K562 (cell line): ENCODE data around the gene TMEM30A. TPM values are rescaled to one million over a fixed set of nuclear protein-coding genes. Genes with fewer than 3 reads are reported as not detected.

Source experiments
- ATAC-seq: fragments of 200-7000 bp; cut with Tn5 transposase; 3 replicates; pipeline ENCODE4 v1.9.1; 2020; ENCODE audit warnings: moderate library complexity
- BruUV-seq: library from RNA; stranded (reverse); fragments of 400-500 nt; replicated peaks from 2 replicates; lab custom pipeline; 2021; lab: Mats Ljungman, UMichigan
- CTCF ChIA-PET: fragments of 300-600 bp; formaldehyde crosslinking; extraction: SDS; loops from one replicate; lab custom pipeline; 2021; ENCODE audit warnings: low intra/inter-chr PET ratio; lab: Yijun Ruan, JAX
- POLR2A ChIA-PET: fragments of 300-600, 350-650 bp; sonication (Branson Sonifier 250); formaldehyde crosslinking; extraction: SDS; loops from one replicate; lab custom pipeline; 2021; ENCODE audit warnings: antibody characterized with exemption, inconsistent platforms; lab: Yijun Ruan, JAX
- DNase-seq, 4 experiments: peaks; one replicate each; pipeline versions ENCODE4 v3.0.0 to v3.0.0-alpha.2; 2011 to 2018; ENCODE audit warnings: low spot score in 3 of 4, mixed read lengths in 3 of 4; ENCODE audit errors: extremely low read depth in 1 of 4
- FAIRE-seq: peaks from 2 replicates; lab custom pipeline; 2011; peaks lifted over from hg19 to GRCh38; lab: Jason Lieb, UNC
- H2AFZ ChIP-seq: 2 replicates; pipeline ENCODE4 v1.6.0; 2011; ENCODE audit warnings: low read depth, low read length, control low read depth, inconsistent platforms
- H3K27ac ChIP-seq: fragments of 200-600 bp; 3 replicates; pipeline ENCODE4 v1.8.0; 2011; ENCODE audit warnings: low read depth, mild to moderate bottlenecking, control low read depth, inconsistent platforms, low read length, moderate library complexity, mixed read lengths; ENCODE audit errors: extremely low read depth
- H3K27me3 ChIP-seq, 2 experiments: fragments of 300-600 bp in 1 of 2; 2 replicates in 1 of 2; 3 replicates in 1 of 2; pipeline versions ENCODE4 v1.6.0 to v1.8.0; 2011; ENCODE audit warnings: inconsistent platforms in 2 of 2, low read length in 2 of 2, mild to moderate bottlenecking in 1 of 2, mixed read lengths in 1 of 2, moderate library complexity in 1 of 2; ENCODE audit not compliant: control insufficient read depth in 2 of 2, insufficient read depth in 2 of 2
- H3K36me3 ChIP-seq: fragments of 300-600 bp; 3 replicates; pipeline ENCODE4 v1.8.0; 2011; ENCODE audit warnings: mild to moderate bottlenecking, low read length, inconsistent platforms; ENCODE audit not compliant: control insufficient read depth, insufficient read depth
- H3K4me1 ChIP-seq, 2 experiments: fragments of 200-600 bp in 1 of 2; replicated peaks in 1 of 2; 2 replicates in 1 of 2; 3 replicates in 1 of 2; pipeline versions ENCODE4 v1.5.1 to v1.8.0; 2011; ENCODE audit warnings: inconsistent platforms in 2 of 2, low read length in 2 of 2, mild to moderate bottlenecking in 1 of 2, mixed read lengths in 1 of 2, moderate library complexity in 1 of 2; ENCODE audit not compliant: control insufficient read depth in 2 of 2, insufficient read depth in 2 of 2
- H3K4me2 ChIP-seq: 2 replicates; pipeline ENCODE4 v1.6.1; 2011; ENCODE audit warnings: low read length, control low read depth, inconsistent platforms, mixed read lengths; ENCODE audit not compliant: insufficient read depth
- H3K4me3 ChIP-seq: fragments of 200-600 bp; sonication (generic), shearing (Covaris generic); 2 replicates; pipeline ENCODE4 v1.5.1; 2016; ENCODE audit warnings: control low read depth, inconsistent platforms
- H3K79me2 ChIP-seq: fragments of 200-600 bp; 3 replicates; pipeline ENCODE4 v1.8.0; 2011; ENCODE audit warnings: low read length, inconsistent platforms; ENCODE audit not compliant: control insufficient read depth, insufficient read depth
- H3K9ac ChIP-seq, 2 experiments: 2 replicates each; pipeline versions ENCODE4 v1.6.0 to v1.6.1; 2011; ENCODE audit warnings: low read depth in 2 of 2, low read length in 2 of 2, control low read depth in 1 of 2, inconsistent platforms in 1 of 2, mild to moderate bottlenecking in 1 of 2, mixed read lengths in 1 of 2; ENCODE audit not compliant: insufficient read depth in 1 of 2
- H3K9me1 ChIP-seq: one replicate; pipeline ENCODE4 v1.6.0; 2011; ENCODE audit warnings: inconsistent platforms, mild to moderate bottlenecking, low read length, moderate library complexity; ENCODE audit not compliant: control insufficient read depth, insufficient read depth
- H3K9me3 ChIP-seq: replicated peaks from 2 replicates; pipeline ENCODE4 v1.5.1; 2011; ENCODE audit warnings: low read depth, low read length, inconsistent platforms; ENCODE audit not compliant: control insufficient read depth, insufficient read depth
- H4K20me1 ChIP-seq: replicated peaks from 2 replicates; pipeline ENCODE4 v1.6.1; 2011; ENCODE audit warnings: low read length, inconsistent platforms, mixed read lengths; ENCODE audit not compliant: control insufficient read depth, insufficient read depth
- C11orf30 ChIP-seq: fragments of 450-650 bp; IDR thresholded peaks from 2 replicates; pipeline ENCODE4 v1.6.1; 2016; ENCODE audit warnings: low read depth, mild to moderate bottlenecking
- FOXJ2 ChIP-seq: fragments of 200-800 bp; sonication (Bioruptor generic); IDR thresholded peaks from 2 replicates; pipeline ENCODE4 v1.6.1; 2016; ENCODE audit warnings: missing genetic modification characterization, missing compliant biosample characterization
- MAFG ChIP-seq: fragments of 450-650 bp; conservative IDR thresholded peaks from 2 replicates; pipeline ENCODE4 v1.6.1; 2016; ENCODE audit warnings: missing genetic modification characterization, missing compliant biosample characterization
- RBM14 ChIP-seq: fragments of 200-400 bp; formaldehyde crosslinking; IDR thresholded peaks from 2 replicates; pipeline ENCODE4 v1.6.1; 2018; ENCODE audit warnings: low read depth, mild to moderate bottlenecking, low read length, moderate library complexity, borderline replicate concordance; ENCODE audit not compliant: insufficient read depth
- SMARCB1 ChIP-seq: IDR thresholded peaks from 2 replicates; pipeline ENCODE4 v1.6.1; 2011; ENCODE audit warnings: improper control_type of control experiment, low read depth; ENCODE audit not compliant: insufficient read length
- U2AF2 ChIP-seq: fragments of 200-400 bp; formaldehyde crosslinking; optimal IDR thresholded peaks from 2 replicates; pipeline ENCODE3; 2017; ENCODE audit warnings: low read depth, mild to moderate bottlenecking, low read length
- ZBTB9 ChIP-seq: fragments of 450-650 bp; formaldehyde crosslinking; IDR thresholded peaks from 2 replicates; pipeline ENCODE4 v1.4.0; 2020; ENCODE audit warnings: mild to moderate bottlenecking, moderate library complexity
- ZNF316 ChIP-seq: fragments of 450-650 bp; IDR thresholded peaks from 2 replicates; pipeline ENCODE4 v1.6.1; 2016
- in situ Hi-C: fragments of 300-500 bp; cut with MboI; formaldehyde crosslinking; loops from 4 replicates; pipeline ENCODE4 v1.15.0; 2018; ENCODE audit warnings: inconsistent platforms, mixed read lengths
- intact Hi-C: fragments of 100-400 bp; cut with micrococcal nuclease; formaldehyde crosslinking; loops from 2 replicates; pipeline ENCODE4 v1.14.2; 2022
- polyA plus RNA-seq, 8 experiments: library from polyadenylated mRNA; depleted of rRNA in 4 of 8; stranded (reverse) in 5 of 8; unstranded in 3 of 8; fragments of >200 nt; fragmentation: Nextera tagmentation in 2 of 8; fragmentation: Illumina TruSeq in 1 of 8; extraction: Ambion mirVana in 2 of 8; extraction: Trizol in 1 of 8; gene quantifications; 2 replicates each; pipeline versions ENCODE4 v1.2.1 to v1.2.3, GENCODE V29; 2011 to 2014; ENCODE audit warnings: inconsistent platforms in 1 of 8, missing spikeins in 1 of 8
- total RNA-seq, 7 experiments: library from RNA; depleted of rRNA in 6 of 7; stranded (reverse); fragments of >200 nt in 6 of 7; fragmentation: Illumina TruSeq in 2 of 7; extraction: Trizol in 2 of 7; gene quantifications; 2 replicates each; pipeline versions ENCODE4 v1.2.1 to v1.2.3, GENCODE V29; 2011 to 2021; ENCODE audit warnings: low replicate concordance in 1 of 7

Gene TMEM30A
- total and polyA plus RNA-seq, 9 of the 15 experiments (the other 6 are each of a cell fraction or from before 2014, with no cell fraction given) = 6.5 to 31.2 (median 16.3) TPM

GRCh38 chr6:75317503-75318206 lies 33.1 kb upstream of the TMEM30A start (continued):
- no peak for TF ChIP-seq FOXJ2 (tag)
- no peak for TF ChIP-seq ZBTB9 (CRISPR knock-in tag)
- TF ChIP-seq SMARCB1 = no peak

GRCh38 chr6:75315978-75316377 lies 31.4 kb upstream of the TMEM30A start:
- Histone ChIP-seq H3K79me2 (no peaks in the 10 kb centered on the region), H3K9me1 (no peaks in the 10 kb centered on the region), H4K20me1 (no peaks in the 10 kb centered on the region), H3K36me3 (no peaks in the 10 kb centered on the region), H2AFZ (no peak overlapping the region), H3K9ac (no peak overlapping the region), H3K4me2 (no peak overlapping the region), H3K4me3 (no peak overlapping the region), H3K9me3 (no peaks in the 10 kb centered on the region), H3K4me1 (no peaks in the 10 kb centered on the region), H3K27ac (no peak overlapping the region), H3K27me3 (peaks cover 21 to 25% of the 10 kb centered on the region in 2 experiments)
- CTCF ChIA-PET = no interaction called here
- in situ Hi-C loops = no loop called here
- FAIRE-seq (no peak), ATAC-seq (no peak), DNase-seq (no peak)
- TF ChIP-seq MAFG (tag) = peak; percentile 38; the same call in 1 of the 2 replicates
- no peak for TF ChIP-seq RBM14
- no peak for TF ChIP-seq U2AF2
- TF ChIP-seq ZNF316 = peak; percentile 76
- peak; percentile 44; the same call in 1 of the 2 replicates for TF ChIP-seq C11orf30
- intact Hi-C loops = no loop called here
- POLR2A ChIA-PET = no interaction called here
- BruUV-seq = no TSS peak
